Inflammatory macrophage treated with lipopolysaccharide for 4 hours (primary cell): Measurements from ENCODE around the gene SLC30A1.
"Not testable (repeated sequence)": the region's sequence is repeated elsewhere in the genome, so short reads cannot be mapped to it uniquely, and the experiment has no call there.

ENCODE experiments used
- DNase-seq: peaks from one replicate; pipeline ENCODE4 v3.0.0-alpha.2; 2020

The SLC30A1 gene, protein sequence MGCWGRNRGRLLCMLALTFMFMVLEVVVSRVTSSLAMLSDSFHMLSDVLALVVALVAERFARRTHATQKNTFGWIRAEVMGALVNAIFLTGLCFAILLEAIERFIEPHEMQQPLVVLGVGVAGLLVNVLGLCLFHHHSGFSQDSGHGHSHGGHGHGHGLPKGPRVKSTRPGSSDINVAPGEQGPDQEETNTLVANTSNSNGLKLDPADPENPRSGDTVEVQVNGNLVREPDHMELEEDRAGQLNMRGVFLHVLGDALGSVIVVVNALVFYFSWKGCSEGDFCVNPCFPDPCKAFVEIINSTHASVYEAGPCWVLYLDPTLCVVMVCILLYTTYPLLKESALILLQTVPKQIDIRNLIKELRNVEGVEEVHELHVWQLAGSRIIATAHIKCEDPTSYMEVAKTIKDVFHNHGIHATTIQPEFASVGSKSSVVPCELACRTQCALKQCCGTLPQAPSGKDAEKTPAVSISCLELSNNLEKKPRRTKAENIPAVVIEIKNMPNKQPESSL

DNA sequence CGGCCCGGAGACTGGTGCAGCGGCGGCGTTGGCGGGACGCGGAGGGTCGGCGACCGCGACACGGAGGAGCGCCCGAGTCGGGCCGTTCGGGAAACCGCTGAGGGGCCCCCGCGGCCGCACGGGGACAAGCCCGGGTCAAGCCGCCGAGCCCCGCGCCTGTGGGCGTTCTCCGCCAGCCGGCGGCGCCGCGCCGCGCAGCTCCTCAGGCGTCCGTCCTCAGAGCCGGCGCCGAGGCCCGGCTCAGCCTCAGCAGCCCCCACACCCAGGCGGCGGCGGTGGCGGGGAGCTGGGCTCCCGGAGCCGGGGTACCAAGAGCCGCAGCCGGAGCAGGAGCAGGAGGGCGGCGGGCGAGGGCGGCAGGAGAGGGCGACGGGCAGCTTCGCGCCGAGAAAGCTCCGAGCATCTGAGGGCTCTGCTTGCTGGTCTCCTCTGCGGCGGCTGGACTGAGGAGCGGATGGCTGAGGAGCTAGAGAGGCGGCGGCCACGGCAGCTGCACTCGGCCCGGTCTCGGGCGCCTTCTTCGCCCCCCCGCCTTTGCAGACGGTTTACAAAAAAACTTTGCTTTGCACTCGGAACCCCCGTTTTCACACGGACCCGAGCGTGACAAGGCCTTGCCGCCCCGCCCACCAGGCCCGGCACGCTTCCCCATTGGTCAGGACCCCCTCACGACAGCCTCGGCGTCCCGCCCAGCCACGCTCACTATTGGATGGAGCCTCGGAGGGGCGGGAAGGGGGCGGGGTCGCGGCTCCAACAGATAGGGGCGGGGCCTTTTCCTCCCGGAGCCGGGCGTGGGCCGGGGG lies at the start of gene SLC30A1:
TSS of gene SLC30A1 (minus strand) at position 522 of the 800 bp plus-strand sequence. CDS start 549 bp downstream, outside the sequence.
- peak; percentile 100 for DNase-seq

DNA sequence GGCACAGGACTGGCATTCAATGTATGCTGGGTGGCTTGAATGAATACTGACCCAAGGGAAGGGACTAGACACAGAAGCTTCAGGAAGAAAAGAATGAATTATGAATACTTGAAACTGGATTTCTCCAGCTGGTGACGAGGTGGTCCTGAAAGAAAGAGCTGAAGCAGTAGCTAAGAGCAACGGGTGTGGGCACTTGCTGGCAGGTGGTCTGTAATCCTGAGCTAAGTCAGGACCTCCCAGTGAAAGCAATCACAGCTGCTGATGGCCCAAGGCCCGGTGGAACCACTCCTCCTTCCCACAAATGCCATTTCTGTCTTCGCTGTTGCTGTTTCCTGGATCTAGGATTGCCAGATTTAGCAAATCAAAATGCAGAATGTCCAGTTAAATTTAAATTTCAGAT lies 49.5 kb upstream of the SLC30A1 start:
- DNase-seq: no peak

DNA sequence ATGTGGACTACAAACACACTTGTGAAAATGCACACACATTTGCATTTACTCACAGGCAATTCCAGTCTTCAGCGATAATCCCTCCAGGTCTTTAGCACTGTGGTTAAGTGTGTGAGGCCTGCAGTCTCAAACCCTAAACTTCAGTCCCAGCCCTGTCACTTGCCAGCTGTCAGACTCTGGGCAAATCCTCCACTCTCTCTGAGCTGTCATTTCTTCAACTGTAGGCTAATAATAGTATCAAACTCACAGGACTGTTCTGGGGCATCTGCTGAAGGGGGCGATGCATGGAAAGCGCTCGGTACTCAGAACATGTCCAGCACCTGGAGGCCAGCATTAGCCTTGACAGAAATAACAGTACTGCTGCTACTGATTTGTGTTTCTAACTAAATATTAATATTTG lies 48.3 kb upstream of the SLC30A1 start:
- DNase-seq: no peak

DNA sequence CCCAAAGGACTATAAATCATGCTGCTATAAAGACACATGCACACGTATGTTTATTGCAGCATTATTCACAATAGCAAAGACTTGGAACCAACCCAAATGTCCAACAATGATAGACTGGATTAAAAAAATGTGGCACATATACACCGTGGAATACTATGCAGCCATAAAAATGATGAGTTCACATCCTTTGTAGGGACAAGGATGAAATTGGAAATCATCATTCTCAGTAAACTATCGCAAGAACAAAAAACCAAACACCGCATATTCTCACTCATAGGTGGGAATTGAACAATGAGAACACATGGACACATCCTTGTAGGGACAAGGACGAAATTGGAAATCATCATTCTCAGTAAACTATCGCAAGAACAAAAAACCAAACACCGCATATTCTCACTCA lies 46.9 kb upstream of the SLC30A1 start:
- not testable (repeated sequence) for DNase-seq

DNA sequence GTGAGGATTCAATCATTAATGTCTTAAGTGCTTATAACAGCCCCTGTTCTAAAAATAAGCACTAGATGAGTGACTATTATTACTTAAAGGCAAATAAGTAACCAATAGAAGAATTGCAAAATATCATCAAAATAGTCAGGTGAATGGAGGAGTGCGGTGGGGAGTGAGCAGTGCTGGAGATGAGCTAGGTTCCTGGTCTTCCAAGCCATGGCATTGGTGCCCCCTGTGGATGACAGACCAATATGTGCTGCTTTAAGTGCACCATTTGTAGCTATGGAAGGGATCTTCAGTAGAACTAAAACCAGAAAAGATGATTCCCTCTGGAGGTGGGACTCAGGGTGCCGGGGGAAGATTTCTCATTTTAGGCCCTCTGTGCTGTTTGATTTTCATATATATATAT lies 46.1 kb upstream of the SLC30A1 start:
- peak; percentile 77 for DNase-seq

DNA sequence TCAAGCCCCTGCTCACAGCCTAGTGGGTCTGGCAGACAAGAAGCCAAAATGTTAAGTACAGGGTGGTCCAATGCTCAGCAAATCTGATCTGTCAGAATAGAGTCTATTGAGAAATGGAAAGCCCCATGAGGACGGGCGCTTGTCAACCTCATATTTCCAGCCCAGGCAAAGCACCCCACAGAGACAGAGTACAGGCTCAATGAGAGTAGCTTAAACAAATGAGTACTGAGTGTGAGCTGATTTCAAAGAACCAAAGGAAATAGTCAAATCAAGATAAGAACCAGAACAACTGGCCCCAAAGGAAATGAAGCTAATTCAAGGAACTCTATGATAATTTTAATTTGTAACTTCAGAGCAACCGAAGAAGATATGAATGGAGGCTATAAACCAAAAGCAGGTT lies 44.6 kb upstream of the SLC30A1 start:
- DNase-seq: no peak

DNA sequence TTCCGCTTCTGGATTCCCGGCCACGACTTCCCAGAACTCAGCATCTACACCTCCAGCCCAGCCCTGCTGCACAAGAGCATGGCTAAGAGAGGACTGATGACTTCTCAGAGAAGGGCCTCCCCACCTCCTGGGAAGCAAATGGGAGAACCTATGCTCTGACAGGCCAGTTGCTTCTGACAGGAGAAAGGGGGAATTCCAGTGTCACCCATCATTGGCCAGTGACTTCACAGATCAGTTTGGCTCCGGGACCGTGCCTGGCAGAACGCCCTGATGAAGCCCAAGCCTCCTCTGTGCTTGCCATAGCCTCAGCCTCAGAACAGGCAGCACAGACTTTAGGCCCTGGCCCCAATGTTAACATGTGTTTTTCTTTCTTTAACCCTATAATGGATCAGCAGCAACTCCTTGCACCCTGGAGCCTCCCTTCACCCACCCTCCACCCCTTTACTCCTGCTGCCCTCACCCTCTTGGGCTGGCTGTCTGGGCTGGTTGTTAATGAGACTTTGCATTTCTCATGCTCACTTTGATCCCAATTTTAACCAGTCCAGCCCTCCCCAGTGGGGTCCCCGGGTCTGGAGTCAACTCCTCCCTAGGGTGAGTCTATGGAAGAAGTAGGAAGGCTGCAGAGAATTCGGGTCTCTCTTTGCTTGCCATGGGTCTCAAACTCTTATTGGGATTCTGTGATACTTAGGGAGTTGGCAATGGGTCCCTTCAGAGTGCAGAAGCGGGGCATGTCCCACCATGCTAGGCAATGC lies 42.7 kb upstream of the SLC30A1 start:
- no peak for DNase-seq

DNA sequence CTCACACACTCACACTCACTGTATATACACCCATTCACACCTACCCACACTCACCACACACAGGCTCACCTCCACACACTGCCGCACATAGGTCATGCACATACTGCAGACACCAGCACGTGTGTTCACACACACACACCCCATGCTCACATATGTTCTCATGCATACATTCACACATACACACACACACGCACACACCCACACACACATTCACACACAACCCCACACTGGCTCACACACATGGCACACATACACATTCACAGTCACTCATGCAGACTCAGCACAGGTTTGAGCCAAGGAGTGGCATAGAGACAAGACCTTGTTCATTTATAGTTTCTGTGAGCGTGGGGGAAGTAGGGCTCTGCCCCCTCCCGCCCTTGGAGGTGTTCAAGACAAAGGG lies 41.1 kb upstream of the SLC30A1 start:
- no peak for DNase-seq

DNA sequence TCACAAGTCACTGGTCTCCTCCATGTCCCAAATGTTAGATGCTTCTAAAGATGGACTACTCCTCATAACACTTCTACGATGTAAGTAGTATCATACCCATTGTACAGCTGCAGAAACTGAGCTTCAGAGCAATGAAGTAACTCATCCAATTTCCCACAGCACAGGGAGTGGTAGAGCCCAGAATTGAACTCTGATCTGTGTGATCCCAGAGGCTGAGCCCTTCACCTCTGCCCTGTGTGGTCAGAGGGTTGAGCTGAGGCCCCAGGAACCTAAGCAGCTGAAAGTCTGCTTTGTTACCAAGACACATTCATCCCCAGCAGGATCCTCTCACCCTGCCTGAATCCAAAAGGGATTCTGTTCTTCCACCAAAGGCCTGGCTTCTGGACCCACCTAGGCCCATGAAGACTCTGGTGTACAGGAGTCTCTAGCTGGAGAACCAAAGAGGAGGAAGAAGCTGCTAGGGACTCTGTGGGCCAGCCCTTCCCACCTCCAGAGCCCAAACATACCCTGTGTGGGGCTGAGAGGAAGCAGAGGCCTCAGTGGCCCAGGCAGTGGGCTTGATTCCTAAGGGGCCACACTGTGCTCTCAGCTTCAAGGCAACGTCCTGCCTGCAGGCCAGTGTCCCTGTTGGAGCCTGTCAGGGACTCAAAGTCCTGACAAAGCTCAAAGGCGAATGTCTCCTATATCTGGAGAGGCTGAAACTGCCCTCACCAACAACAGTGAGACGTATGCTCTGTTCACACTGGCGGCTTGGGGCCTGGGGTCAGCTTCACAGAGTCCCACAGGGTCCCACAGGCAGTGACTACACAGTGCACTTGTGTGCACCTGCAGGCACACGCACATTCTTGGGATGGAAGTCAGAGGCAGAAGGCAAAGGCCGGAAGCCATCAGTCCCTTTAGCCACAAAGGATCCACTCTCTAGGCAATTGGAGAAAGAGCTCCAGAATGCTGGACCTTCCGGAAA lies 40.4 kb upstream of the SLC30A1 start:
- no peak for DNase-seq

DNA sequence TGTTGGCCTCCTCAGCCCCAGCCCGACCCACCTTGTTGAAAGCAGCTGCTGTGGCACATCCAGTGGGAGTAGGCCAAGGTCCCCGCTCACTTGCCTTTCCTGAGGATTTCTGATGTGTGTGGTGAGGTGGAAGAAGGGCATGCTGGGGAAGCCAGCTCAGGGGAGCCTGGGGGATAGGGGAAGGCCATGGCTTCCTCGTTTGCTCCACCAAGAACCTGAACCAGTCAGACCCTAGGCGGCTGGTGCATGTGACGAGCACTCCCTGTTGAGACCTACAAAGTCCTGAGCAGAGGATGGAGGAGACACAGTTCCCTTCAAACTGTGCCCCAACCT lies 38.0 kb upstream of the SLC30A1 start:
- DNase-seq: no peak

DNA sequence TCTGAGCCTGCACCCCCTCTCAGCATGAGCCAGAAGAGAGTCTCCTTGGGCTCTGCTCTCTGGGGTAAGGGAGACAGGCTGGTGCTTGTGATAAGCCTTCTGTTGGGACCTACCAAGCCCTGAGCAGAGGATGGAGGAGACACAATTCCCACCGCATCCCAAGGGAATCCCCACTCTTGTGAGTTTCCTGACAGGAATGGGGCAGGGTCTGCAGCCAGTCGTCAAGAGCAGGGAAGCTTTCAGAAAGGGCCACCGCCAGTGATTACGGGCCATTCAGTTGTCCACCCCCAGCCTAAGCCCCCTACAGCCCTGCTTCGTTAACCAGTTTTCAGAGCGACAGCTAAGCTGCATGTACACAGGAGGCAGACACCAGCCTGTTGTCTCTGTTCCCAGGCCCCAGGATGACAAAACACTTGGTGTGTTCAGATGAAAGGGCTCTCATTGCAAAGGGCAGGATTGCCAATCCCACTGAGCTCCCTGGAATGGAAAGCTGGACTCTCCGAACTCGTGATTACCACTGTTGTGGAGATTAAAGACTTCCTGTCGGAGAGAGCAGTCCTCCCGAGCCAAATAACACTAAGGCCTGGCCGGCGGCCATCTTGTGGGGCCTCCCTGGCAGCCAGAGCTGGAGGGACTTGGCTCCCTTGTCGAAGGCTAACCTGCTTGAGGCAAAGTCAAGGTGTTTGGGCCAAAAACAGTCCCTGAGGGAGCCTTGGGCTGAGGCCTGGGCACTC lies 37.4 kb upstream of the SLC30A1 start:
- no peak for DNase-seq

DNA sequence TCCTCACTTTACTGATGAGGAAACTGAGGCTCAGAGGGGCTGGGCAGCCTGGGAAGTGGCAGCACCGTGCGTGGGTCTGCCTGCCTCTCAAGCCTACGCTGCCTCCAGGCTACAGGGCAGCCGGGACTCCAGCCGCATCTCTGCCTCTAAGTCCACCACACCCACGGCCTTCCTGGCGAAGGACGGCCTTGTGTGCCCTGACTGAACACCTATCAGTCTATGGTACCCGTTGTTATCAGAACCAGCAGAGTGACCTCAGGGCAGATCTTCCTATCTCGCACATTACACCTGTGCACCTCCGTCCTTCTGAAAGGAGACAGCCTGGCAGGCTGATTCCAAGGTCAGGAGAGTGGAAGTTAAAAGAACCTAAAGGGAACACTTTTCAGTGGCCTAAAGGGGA lies 35.7 kb upstream of the SLC30A1 start:
- no peak for DNase-seq

DNA sequence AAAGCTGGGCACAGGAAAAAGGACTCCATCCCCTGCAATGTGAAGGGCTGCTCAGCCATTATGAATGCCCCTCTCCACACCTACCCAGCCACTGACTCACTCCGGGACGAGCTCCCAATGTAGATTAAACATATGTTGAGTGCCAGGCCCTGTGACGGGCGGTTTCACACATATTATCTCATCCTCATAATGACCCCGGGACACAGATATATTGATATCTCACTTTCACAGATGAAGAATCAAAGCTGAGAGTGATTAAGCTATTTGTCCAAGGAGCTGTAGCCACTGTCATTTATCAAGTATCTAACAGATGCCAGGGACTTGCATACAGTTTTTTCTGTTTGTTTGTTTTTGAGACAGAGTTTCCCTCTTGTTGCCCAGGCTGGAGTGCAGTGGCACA lies 35.0 kb upstream of the SLC30A1 start:
- no peak for DNase-seq

DNA sequence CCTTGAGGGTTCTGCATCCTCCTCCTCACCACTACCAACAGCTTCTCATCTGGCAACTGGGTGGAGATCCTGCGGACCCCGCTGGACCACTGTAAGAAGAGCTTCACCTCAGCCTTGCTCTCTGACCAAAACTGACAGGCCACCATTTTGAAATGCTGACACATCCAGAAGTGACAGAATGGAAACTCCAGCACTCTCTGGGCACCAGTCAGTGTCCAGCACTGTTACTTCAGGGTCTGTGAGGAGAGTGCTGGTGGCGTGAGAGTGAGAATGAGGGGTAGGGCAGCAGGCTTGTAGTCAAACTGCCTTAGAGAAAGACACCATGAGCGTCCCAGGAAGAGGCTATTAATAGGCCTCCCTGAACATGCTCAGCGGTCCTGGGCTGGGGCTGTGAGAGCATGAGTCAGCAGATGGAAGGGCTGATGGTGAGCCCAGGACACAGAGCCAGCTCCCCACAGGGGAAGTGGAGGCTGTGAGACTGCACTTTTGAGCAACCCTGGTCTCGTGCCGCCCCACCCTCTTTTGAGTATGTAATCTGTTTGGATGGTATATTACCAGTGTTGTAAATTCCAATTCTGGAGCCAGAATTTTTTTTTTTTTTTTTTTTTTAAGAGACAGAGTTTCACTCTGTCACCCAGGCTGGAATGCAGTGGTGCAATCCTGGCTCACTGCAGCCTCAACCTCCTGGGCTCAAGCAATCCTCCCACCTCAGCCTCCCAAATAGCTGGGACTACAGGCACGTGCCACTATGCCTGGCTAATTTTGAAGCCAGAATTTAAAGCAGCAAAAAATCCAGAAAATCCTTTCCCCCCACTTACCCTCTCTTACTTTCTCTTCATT lies 34.4 kb upstream of the SLC30A1 start:
- peak; percentile 98 for DNase-seq

DNA sequence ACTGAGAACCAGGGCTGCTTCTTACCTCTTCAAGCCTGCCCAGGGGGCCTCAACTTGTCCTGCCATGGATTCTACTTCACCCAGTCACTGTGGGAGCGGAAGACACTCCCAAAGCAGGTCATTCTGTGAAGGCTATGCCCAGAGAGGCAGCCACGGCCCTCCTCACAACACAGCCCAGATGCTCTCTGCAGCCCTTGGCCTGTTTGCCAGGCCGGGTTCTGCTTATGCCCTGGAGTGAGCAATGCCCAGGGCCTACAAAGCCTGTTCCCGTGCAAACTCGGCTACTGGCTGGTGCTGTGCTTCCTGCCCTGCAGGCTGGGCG lies 33.8 kb upstream of the SLC30A1 start:
- no peak for DNase-seq

DNA sequence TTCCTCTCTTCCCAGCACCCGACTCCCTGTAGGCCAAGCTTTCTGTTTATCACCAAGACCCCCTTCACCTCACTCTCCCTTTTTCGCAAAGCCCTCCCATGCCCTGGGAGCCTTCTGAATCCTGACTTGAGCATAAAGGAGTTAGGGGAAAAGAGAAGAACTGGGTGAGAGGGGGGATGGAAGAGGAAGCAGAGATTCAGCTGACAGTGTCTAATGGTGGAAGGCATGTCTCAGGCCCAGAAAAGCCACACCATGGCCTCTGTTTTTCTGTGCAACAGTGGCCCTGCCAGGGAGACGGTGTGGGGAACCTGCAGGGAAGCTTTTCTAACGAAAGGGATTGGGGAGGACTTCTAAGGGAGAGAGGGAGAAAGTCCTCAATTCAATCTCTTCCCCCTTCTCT lies 32.9 kb upstream of the SLC30A1 start:
- no peak for DNase-seq

DNA sequence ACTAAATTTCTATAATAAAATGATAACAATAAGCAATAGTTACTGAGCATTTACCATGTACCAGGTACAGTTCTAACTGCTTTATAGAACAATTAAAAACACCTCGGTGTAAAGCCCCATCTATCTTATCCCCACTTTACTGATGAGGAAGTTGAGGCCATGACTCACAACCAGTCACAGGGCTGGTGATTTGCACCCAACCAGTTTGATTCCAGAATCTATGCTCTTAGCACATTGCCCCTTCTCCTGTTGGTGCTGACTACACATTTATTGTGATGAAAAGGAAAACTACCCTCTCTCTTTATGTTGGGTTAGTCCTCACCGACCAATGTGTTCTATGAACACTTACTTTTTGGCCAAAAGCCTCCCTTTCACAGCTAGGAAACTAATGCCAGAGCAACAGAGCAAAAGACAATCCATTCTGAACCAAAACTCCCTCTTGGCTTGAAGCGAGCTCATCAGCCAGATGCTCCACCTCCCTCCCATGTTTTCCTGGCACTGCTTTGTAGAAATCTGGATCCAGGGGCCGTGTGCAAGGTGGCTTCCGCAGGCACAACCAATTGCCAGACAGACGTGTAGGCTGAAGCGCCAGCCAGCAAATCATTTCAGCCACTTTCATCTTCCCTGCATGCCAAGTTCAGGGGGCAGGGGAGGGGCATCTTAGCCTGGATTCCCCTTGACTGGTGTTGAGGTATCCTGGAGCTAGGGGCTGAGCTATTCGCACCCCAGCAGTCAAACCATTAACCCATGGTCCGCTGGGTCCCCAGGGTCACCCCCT lies 32.0 kb upstream of the SLC30A1 start:
- DNase-seq: peak; percentile 86

DNA sequence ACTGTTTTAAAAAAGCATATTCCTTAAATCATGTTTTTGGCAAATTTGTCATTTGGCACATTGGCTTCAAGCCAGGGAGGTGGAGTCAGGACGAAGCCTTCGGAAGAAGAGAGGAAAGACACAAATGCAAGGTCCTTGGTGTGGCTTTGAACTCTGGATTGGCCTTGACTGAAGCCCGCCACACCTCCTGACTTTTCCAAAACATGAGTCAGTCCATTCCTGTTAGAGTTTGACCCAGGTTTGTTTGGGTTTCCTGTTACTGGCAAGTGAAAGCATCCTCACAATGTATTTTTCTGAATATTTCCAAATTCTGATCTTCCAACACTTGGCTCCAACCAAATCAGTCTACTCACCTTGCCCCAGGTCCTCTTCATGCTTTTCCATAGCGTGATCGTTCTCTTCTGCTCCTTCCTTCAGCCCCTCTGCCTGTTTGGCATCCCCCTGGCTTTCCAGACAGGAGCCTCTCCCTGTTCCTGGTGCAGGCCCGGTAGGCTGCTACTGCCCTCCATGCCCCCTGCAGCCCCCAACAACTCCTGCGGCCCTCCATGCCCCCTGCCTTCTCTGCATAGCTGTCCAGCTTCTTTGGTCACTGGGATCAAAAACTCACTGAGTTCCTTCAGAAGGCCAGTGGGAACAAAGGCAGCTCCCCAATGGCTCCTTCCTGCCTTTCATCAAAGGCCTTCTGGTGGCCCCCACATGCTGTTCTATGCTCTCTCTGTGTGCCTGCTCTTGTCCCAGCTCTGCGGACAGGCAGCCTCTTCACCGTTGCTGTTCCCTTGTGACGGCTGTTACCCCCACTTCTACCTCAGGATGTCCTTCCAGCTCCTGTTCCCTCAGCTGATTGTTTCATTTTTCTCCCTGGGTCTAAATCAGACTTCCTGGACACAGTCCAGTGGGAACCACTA lies 30.4 kb upstream of the SLC30A1 start:
- DNase-seq: no peak
